DOHH2 (cell line): Measurements from ENCODE around the gene PDHX.

Experiments
- EZH2phosphoT487 ChIP-seq: fragments of 200-600 bp; sonication (generic); IDR thresholded peaks from 2 replicates; pipeline ENCODE4 v1.6.1; 2017; ENCODE audit warnings: borderline replicate concordance, mild to moderate bottlenecking, antibody characterized with exemption, low read length, moderate library complexity, mixed read lengths
- TF ChIP-seq, protein P1 (sequence below): fragments of 200-600 bp; sonication (generic); IDR thresholded peaks from one replicate; pipeline ENCODE4 v1.5.1; 2014; ENCODE audit warnings: antibody characterized with exemption, mild to moderate bottlenecking, low read depth, low read length; ENCODE audit not compliant: poor library complexity, severe bottlenecking

DNA sequence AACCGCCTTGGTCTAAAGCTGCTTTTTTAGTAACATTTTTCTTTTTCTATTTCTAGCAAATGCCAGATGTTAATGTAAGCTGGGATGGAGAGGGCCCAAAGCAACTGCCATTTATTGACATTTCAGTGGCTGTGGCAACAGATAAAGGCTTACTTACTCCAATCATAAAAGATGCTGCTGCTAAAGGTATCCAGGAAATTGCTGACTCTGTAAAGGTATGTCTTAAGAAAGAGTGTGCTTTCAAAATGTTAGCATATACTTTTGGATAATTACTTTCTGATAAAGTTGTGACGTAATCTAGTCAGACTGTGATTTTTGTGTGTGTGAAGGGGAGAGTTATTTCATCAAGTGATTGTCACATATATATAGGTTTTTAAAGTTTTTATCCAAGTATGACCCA lies 68.1 kb downstream of the PDHX start:
- TF ChIP-seq, protein P1, sequence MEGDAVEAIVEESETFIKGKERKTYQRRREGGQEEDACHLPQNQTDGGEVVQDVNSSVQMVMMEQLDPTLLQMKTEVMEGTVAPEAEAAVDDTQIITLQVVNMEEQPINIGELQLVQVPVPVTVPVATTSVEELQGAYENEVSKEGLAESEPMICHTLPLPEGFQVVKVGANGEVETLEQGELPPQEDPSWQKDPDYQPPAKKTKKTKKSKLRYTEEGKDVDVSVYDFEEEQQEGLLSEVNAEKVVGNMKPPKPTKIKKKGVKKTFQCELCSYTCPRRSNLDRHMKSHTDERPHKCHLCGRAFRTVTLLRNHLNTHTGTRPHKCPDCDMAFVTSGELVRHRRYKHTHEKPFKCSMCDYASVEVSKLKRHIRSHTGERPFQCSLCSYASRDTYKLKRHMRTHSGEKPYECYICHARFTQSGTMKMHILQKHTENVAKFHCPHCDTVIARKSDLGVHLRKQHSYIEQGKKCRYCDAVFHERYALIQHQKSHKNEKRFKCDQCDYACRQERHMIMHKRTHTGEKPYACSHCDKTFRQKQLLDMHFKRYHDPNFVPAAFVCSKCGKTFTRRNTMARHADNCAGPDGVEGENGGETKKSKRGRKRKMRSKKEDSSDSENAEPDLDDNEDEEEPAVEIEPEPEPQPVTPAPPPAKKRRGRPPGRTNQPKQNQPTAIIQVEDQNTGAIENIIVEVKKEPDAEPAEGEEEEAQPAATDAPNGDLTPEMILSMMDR = no peak
- no peak for TF ChIP-seq EZH2phosphoT487
